Panc1 (cell line): Measurements from ENCODE around the gene HNRNPUL1. TPM values are rescaled to one million over a fixed set of nuclear protein-coding genes. Genes with fewer than 3 reads are reported as not detected.

Experiments used
- ATAC-seq: fragments of 200-7000 bp; cut with Tn5 transposase; 2 replicates; pipeline ENCODE4 v1.9.1; 2020; ENCODE audit warnings: mild to moderate bottlenecking, moderate library complexity
- BruUV-seq: library from RNA; stranded (reverse); fragments of 400-500 nt; replicated peaks from 2 replicates; lab custom pipeline; 2021; lab: Mats Ljungman, UMichigan
- CTCF ChIA-PET: fragments of 300-600 bp; sonication (Branson Sonifier 250); formaldehyde crosslinking; loops from one replicate; lab custom pipeline; 2022; ENCODE audit warnings: antibody characterized with exemption; lab: Charles Lee
- POLR2A ChIA-PET: fragments of 300-600 bp; sonication (Branson Sonifier 250); formaldehyde crosslinking; loops from one replicate; lab custom pipeline; 2022; ENCODE audit warnings: antibody characterized with exemption; lab: Charles Lee
- DNase-seq: peaks from one replicate; pipeline ENCODE4 v3.0.0-alpha.2; 2010; ENCODE audit warnings: low read depth, low spot score
- H3K27ac ChIP-seq: 2 replicates; pipeline ENCODE4 v1.5.1; 2011; ENCODE audit warnings: mild to moderate bottlenecking, low read length, inconsistent platforms
- H3K27me3 ChIP-seq: fragments of 200-500 bp; sonication (Bioruptor generic); 2 replicates; pipeline ENCODE4 v1.6.0; 2014; ENCODE audit warnings: low read length, inconsistent platforms; ENCODE audit not compliant: control insufficient read depth, insufficient read depth
- H3K36me3 ChIP-seq: fragments of 200-500 bp; sonication (Bioruptor generic); 2 replicates; pipeline ENCODE4 v1.5.1; 2014; ENCODE audit warnings: inconsistent platforms, mild to moderate bottlenecking, low read length, moderate library complexity; ENCODE audit not compliant: control insufficient read depth, insufficient read depth
- H3K4me1 ChIP-seq: 2 replicates; pipeline ENCODE4 v1.5.1; 2011; ENCODE audit warnings: inconsistent platforms, mild to moderate bottlenecking, low read length, moderate library complexity; ENCODE audit not compliant: control insufficient read depth, insufficient read depth
- H3K4me3 ChIP-seq, 2 experiments: 2 replicates each; pipeline ENCODE4 v1.5.1; 2011 to 2012; ENCODE audit warnings: low read depth in 2 of 2, low read length in 2 of 2, mild to moderate bottlenecking in 2 of 2, inconsistent platforms in 1 of 2, moderate library complexity in 1 of 2
- H3K9me3 ChIP-seq: fragments of 200-500 bp; sonication (Bioruptor generic); 2 replicates; pipeline ENCODE4 v1.5.1; 2014; ENCODE audit warnings: low read depth, mild to moderate bottlenecking, inconsistent platforms, low read length, moderate library complexity; ENCODE audit not compliant: control insufficient read depth, insufficient read depth
- POLR2AphosphoS5 ChIP-seq: IDR thresholded peaks from 2 replicates; pipeline ENCODE4 v1.6.1; 2012; ENCODE audit warnings: mild to moderate bottlenecking, low read depth, low read length, moderate library complexity
- SIN3A ChIP-seq: IDR thresholded peaks from 2 replicates; pipeline ENCODE4 v1.6.1; 2012; ENCODE audit warnings: low read depth, mild to moderate bottlenecking, low read length, moderate library complexity, borderline replicate concordance; ENCODE audit not compliant: insufficient read depth
- TCF7L2 ChIP-seq: IDR thresholded peaks from 2 replicates; pipeline ENCODE4 v1.6.1; 2011; ENCODE audit warnings: mild to moderate bottlenecking, low read depth, low read length, inconsistent platforms
- in situ Hi-C: cut with HindIII; loops from 2 replicates; pipeline ENCODE4 v1.10.0; 2016; ENCODE audit warnings: low sequenced_read_pairs, low pct_unique_long_range_greater_than_20kb
- intact Hi-C: fragments of 100-400 bp; cut with micrococcal nuclease; formaldehyde crosslinking; loops from one replicate; pipeline ENCODE4 v1.10.0; 2022; ENCODE audit not compliant: unreplicated experiment
- total RNA-seq: library from RNA; stranded (reverse); gene quantifications from one replicate; pipeline ENCODE4 v1.2.1, GENCODE V29; 2021; ENCODE audit not compliant: unreplicated experiment
- TF ChIP-seq, protein P1 (sequence below): fragments of 450-650 bp; IDR thresholded peaks from 2 replicates; pipeline ENCODE4 v1.5.1; 2017; ENCODE audit warnings: mild to moderate bottlenecking
- TF ChIP-seq, protein P2 (sequence below), 2 experiments: IDR thresholded peaks; 2 replicates each; pipeline ENCODE4 v1.6.1; 2011 to 2012; ENCODE audit warnings: low read depth in 2 of 2, control low read depth in 1 of 2, low read length in 1 of 2, mild to moderate bottlenecking in 1 of 2, moderate library complexity in 1 of 2; ENCODE audit not compliant: insufficient read depth in 1 of 2

HNRNPUL1 gene
- total RNA-seq, 1 experiment from 2014 or later: 183 TPM

DNA sequence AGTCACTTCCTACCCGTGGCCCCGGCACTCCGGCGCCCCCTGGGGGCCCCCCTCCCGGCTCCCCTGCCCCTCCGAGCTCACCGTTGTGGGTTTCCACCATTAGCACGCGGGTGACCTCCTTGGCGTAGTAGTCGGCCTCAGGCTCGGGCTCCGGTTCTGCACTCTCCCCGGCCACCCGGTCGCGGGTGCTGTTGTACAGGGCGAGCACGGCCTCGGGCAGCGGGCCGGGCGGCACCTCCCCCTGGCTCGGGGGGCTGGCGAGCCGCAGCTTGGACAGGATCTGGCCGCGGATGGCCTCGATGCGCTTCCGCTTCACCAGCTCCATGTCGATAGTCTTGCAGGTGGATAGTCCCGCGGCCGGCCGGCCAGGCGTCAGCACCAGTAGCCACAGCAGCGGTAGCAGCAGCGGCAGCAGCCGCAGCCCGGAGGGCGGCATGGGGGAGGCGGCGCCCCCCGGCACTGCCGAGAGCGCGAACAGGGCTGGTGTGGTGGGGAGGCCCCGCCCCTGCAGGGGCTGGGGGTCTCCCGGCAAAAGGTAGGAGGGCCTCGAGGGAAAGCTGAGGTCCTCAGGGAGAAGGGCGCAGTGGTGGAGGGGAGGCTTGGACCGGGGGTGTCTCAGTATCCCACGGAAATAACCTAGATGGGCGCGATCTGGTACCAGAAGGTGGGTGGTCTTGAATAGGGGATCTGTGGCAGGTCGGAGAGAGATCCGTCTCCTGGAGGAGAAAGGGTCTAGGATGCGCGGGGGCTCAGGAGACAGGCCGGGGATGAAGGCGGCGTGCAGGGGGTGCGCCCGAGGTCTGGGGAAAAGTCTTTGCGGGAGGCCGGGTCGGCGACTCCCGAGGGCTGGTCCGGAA, 88.7 kb downstream of the HNRNPUL1 start:
- in situ Hi-C loops: no loop called here
- Histone ChIP-seq H3K4me1 (peaks cover 5% of the 10 kb centered on the region; the same call in 1 of the 2 replicates), H3K4me3 (peak overlapping the region; percentile 72 to 79), H3K27ac (peak overlapping the region; percentile 75; the same call in 1 of the 2 replicates), H3K27me3 (no peaks in the 10 kb centered on the region), H3K9me3 (no peaks in the 10 kb centered on the region), H3K36me3 (peaks cover 6% of the 10 kb centered on the region; the same call in 1 of the 2 replicates)
- ChIA-PET CTCF (no interaction called here), POLR2A (interaction anchor here (0.8 kb wide), 1 partner anchor 751 kb away, joined by 3 read pairs; no protein-coding TSS in a partner anchor)
- no TSS peak for BruUV-seq
- no peak for TF ChIP-seq POLR2AphosphoS5
- TF ChIP-seq, protein P1, sequence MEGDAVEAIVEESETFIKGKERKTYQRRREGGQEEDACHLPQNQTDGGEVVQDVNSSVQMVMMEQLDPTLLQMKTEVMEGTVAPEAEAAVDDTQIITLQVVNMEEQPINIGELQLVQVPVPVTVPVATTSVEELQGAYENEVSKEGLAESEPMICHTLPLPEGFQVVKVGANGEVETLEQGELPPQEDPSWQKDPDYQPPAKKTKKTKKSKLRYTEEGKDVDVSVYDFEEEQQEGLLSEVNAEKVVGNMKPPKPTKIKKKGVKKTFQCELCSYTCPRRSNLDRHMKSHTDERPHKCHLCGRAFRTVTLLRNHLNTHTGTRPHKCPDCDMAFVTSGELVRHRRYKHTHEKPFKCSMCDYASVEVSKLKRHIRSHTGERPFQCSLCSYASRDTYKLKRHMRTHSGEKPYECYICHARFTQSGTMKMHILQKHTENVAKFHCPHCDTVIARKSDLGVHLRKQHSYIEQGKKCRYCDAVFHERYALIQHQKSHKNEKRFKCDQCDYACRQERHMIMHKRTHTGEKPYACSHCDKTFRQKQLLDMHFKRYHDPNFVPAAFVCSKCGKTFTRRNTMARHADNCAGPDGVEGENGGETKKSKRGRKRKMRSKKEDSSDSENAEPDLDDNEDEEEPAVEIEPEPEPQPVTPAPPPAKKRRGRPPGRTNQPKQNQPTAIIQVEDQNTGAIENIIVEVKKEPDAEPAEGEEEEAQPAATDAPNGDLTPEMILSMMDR: peak; percentile 83
- DNase-seq (no peak), ATAC-seq (peak; percentile 61)
- intact Hi-C loops: no loop called here

DNA sequence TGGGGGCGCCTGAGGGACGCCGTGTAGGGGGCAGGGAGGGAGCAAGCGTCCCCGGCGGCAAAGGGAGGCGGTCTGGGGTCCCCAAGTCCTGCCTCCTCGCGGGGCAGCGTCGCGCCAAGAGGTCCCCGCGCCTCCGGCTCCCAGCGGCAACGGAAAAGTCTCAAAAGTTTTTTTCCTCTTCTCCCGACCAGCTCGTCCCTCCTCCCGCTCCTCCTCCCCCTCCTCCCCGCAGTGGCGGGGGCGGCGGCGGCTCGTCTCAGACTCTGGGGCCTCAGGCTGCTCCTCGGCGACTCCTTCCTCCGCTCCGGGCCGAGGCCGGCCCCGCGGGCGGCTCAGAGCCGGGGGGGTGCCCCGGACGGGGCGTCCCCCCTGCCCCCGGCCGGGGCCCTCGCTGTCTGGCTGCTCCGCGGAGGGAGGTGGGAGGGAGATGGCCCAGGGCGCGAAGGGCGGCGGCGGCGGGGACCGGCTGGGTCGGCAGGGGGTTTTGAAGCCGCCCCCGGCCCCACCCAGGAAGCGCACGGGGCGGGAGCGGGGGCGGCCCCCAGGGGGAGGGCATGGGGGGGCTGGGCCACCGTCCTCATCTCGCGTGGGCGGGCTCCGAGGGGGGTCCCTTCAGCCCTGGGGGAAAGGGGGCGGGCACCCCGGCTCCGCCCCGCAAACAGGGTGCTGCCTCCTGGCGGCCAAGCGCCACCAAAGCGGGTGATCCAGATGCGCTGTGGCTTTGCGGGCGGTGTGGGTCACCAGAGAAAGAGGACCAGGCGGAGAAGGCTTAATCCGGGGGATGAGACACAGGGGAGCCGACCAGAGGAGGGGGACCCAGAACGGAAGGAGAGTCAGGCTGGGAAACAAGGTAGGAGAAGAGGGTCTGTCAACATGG, 89.5 kb downstream of the HNRNPUL1 start, which contains the start of gene TGFB1:
Gene TGFB1 (minus strand): TSS at position 457 of the 877 bp plus-strand sequence. CDS start 878 bp downstream, outside the sequence.
- H3K36me3 ChIP-seq: peaks cover 6% of the 10 kb centered on the region; the same call in 1 of the 2 replicates
- peak; percentile 76 for ATAC-seq
- intact Hi-C loops: no loop called here
- ChIA-PET CTCF (no interaction called here), POLR2A (interaction anchor here (0.8 kb wide), 1 partner anchor 752 kb away, joined by 3 read pairs; no protein-coding TSS in a partner anchor)
- no peaks in the 10 kb centered on the region for H3K27me3 ChIP-seq
- no peaks in the 10 kb centered on the region for H3K9me3 ChIP-seq
- in situ Hi-C loops: no loop called here
- peak within 1 kb of the TSS; percentile 75 for H3K27ac ChIP-seq
- peaks cover 5% of the 10 kb centered on the region; the same call in 1 of the 2 replicates for H3K4me1 ChIP-seq
- no peak for DNase-seq
- TSS peak; percentile 84 for BruUV-seq
- peak within 1 kb of the TSS; percentile 72 to 79 for H3K4me3 ChIP-seq
- TF ChIP-seq, protein P1: peak; percentile 90
- TF ChIP-seq SIN3A: peak; percentile 59; the same call in 1 of the 2 replicates
- TF ChIP-seq, protein P2, sequence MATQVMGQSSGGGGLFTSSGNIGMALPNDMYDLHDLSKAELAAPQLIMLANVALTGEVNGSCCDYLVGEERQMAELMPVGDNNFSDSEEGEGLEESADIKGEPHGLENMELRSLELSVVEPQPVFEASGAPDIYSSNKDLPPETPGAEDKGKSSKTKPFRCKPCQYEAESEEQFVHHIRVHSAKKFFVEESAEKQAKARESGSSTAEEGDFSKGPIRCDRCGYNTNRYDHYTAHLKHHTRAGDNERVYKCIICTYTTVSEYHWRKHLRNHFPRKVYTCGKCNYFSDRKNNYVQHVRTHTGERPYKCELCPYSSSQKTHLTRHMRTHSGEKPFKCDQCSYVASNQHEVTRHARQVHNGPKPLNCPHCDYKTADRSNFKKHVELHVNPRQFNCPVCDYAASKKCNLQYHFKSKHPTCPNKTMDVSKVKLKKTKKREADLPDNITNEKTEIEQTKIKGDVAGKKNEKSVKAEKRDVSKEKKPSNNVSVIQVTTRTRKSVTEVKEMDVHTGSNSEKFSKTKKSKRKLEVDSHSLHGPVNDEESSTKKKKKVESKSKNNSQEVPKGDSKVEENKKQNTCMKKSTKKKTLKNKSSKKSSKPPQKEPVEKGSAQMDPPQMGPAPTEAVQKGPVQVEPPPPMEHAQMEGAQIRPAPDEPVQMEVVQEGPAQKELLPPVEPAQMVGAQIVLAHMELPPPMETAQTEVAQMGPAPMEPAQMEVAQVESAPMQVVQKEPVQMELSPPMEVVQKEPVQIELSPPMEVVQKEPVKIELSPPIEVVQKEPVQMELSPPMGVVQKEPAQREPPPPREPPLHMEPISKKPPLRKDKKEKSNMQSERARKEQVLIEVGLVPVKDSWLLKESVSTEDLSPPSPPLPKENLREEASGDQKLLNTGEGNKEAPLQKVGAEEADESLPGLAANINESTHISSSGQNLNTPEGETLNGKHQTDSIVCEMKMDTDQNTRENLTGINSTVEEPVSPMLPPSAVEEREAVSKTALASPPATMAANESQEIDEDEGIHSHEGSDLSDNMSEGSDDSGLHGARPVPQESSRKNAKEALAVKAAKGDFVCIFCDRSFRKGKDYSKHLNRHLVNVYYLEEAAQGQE (IDR thresholded peaks at IDR 0.05; ENCODE audit: insufficient read depth in 1 of 2, low read depth in 2 of 2, low read length in 1 of 2): no peak
- peak; percentile 54 for TF ChIP-seq POLR2AphosphoS5
- TF ChIP-seq TCF7L2: no peak
